Activated naive CD8-positive, alpha-beta T cell treated with anti-CD3 and anti-CD28 coated beads, Interleukin-2, amount 10 ng/mL, durations not matched to agents 7 days and 5 days (primary cell): ENCODE data around the gene IER5. TPM values are rescaled to one million over a fixed set of nuclear protein-coding genes. Genes with fewer than 3 reads are reported as not detected.

ENCODE experiments used
- ATAC-seq: fragments of 150-1000 bp; cut with Tn5 transposase; one replicate; pipeline ENCODE4 v1.10.0; 2021; ENCODE audit warnings: low read depth, moderate library complexity
- POLR2A ChIA-PET: fragments of 350-600 bp; sonication (Branson Sonifier 250); formaldehyde crosslinking; loops from one replicate; lab custom pipeline; 2021; ENCODE audit warnings: antibody characterized with exemption; lab: Charles Lee
- DNase-seq: peaks from one replicate; pipeline ENCODE4 v3.0.0; 2021
- H3K27ac Mint-ChIP-seq: one replicate; pipeline ENCODE4 v1.8.0; 2022; ENCODE audit warnings: mild to moderate bottlenecking, mixed read lengths
- H3K27me3 Mint-ChIP-seq: one replicate; pipeline ENCODE4 v1.8.0; 2022; ENCODE audit warnings: mild to moderate bottlenecking, moderate library complexity, mixed read lengths
- H3K36me3 Mint-ChIP-seq: one replicate; pipeline ENCODE4 v1.8.0; 2021; ENCODE audit warnings: mild to moderate bottlenecking, mixed read lengths
- H3K4me1 Mint-ChIP-seq: one replicate; pipeline ENCODE4 v1.8.0; 2021; ENCODE audit warnings: mixed read lengths
- H3K4me3 Mint-ChIP-seq: one replicate; pipeline ENCODE4 v1.8.0; 2022; ENCODE audit warnings: mild to moderate bottlenecking, moderate library complexity, mixed read lengths
- H3K9me3 Mint-ChIP-seq: one replicate; pipeline ENCODE4 v1.8.0; 2021; ENCODE audit warnings: mixed read lengths
- total RNA-seq, 2 experiments: library from RNA; stranded (reverse); gene quantifications; one replicate each; pipeline ENCODE4 v1.2.3, GENCODE V29; 2021

The IER5 gene
- total RNA-seq, 2 experiments from 2014 or later, result 36.6 to 36.8 TPM

- no peak overlapping the region for H3K27ac Mint-ChIP-seq
- no peaks in the 10 kb centered on the region for H3K9me3 Mint-ChIP-seq
- POLR2A ChIA-PET, result interaction anchor here (1.4 to 11.4 kb wide), 3 partner anchors 9 to 57 kb away, joined by 7 to 244 read pairs (median 175); no protein-coding TSS in a partner anchor
- DNase-seq, result no peak
- no peaks in the 10 kb centered on the region for H3K27me3 Mint-ChIP-seq
- peaks cover 47% of the 10 kb centered on the region for H3K4me1 Mint-ChIP-seq
- peaks cover 46% of the 10 kb centered on the region for H3K36me3 Mint-ChIP-seq
- no peak for ATAC-seq
- H3K4me3 Mint-ChIP-seq, result peak overlapping the region; percentile 64
Measured at GRCh38 chr1:181092883-181093458, 4.5 kb downstream of the IER5 start.

DNA sequence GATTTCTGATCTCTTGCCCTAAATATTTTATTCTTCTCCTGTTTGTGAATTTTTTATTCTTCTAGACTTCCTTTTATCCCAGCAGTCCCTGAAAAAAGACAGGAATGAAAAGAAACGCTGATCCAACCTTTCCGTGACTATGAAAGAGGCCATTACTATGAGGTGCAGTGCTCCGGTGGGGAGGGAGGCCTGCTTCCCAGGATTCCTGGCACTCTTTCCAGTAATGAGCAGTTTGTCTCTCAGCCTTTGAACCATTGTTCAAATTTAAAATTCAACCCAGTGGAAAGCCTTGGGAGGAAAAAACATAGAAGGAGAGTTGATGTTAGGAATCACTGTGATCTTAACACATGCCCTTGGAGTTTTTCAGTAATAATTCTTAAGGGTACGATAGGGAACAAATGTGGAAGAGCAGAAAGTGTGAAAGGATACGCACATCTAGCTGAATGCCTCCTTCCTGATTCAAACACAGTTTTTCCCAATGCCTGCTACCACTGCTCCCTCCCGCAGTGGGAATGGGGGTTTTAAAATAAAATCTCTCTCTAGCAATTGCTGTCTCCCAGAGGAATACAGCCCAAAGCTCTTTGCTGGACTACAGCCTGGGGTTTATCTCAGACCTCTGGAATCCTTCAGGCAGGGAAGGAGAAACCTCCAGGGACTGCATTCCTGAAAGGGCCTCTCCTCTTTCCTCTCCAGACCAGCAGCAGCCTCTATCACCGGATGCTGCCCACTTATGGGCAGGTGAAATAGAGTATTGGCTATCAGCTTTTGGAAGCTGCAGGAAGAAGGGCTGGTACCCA, 6.1 kb downstream of the IER5 start:
- Mint-ChIP-seq H3K4me3 (no peak overlapping the region), H3K27me3 (no peaks in the 10 kb centered on the region), H3K4me1 (peaks cover 62% of the 10 kb centered on the region), H3K27ac (no peak overlapping the region), H3K9me3 (no peaks in the 10 kb centered on the region), H3K36me3 (peaks cover 42% of the 10 kb centered on the region)
- ATAC-seq (no peak), DNase-seq (no peak)
- POLR2A ChIA-PET, result interaction anchor here (11.4 kb wide), 1 partner anchor 8 kb away, joined by 244 read pairs; no protein-coding TSS in a partner anchor

DNA sequence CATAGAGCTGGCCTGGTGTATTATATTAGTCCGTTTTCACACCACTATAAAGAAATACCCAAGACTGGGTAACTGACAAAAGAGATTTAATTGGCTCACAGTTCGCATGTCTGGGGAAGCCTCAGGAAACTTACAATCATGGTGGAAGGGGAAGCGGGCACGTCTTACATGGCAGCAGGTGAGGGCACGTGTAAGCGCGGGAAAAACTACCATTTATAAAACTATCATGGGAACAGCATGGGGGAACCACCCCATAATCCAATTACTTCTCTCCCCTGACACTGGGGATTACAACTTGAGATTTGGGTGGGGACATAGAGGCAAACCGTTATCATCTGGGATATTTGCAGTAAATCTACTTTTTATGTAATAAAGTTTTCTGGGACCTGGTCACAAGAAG, 6.8 kb downstream of the IER5 start:
- ATAC-seq (no peak), DNase-seq (no peak)
- H3K27me3 Mint-ChIP-seq, result no peaks in the 10 kb centered on the region
- no peak overlapping the region for H3K27ac Mint-ChIP-seq
- peaks cover 37% of the 10 kb centered on the region for H3K36me3 Mint-ChIP-seq
- H3K4me1 Mint-ChIP-seq, result peaks cover 68% of the 10 kb centered on the region
- no peaks in the 10 kb centered on the region for H3K9me3 Mint-ChIP-seq
- POLR2A ChIA-PET, result interaction anchor here (1.7 kb wide), 1 partner anchor 46 kb away, joined by 7 read pairs; no protein-coding TSS in a partner anchor
- no peak overlapping the region for H3K4me3 Mint-ChIP-seq

DNA sequence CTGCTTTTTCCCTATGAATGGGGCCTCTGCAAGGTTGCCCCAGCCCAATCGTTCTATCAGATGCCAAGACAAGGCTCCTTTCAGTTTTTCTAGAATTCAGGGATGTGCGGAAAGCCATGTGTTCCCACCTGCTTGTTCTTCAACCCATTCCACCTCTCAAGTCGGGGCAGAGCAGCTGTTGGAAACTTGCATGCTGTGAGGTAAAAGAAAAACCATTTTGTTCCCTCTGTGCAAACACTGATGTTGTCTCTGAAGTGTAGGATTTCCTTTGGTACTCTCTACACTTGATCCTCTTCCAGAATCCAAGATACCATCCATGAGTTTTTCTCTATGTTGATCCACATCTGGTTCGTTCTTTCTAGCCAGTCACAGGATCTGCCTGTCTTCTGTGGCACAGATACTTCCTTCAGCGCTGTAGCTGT, 7.3 kb downstream of the IER5 start:
- Mint-ChIP-seq H3K4me1 (peaks cover 71% of the 10 kb centered on the region), H3K36me3 (peaks cover 35% of the 10 kb centered on the region), H3K27me3 (no peaks in the 10 kb centered on the region), H3K4me3 (no peak overlapping the region), H3K27ac (no peak overlapping the region), H3K9me3 (no peaks in the 10 kb centered on the region)
- DNase-seq, result no peak
- no peak for ATAC-seq
- POLR2A ChIA-PET, result interaction anchor here (1.7 kb wide), 2 partner anchors 9 to 45 kb away, joined by 7 read pairs; no protein-coding TSS in a partner anchor

DNA sequence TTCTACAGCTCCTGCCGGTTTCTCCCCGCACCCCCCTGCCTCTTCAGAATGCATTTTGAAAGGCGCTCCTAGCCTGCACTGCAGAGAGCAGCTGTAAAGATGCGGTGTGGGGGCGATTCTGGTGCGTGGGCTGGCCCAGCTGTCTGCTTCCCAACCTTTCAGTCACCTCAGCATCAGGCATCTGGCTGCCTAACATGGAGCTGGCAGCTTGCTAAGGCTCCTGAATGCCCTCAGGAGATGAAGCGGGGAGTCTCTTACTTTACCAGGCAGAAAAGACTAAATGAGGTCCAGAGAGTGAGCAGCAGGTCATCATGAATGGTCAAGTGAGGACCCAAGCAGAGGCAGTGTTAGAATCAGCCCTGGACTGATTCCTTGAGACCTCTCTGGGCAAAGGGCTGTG, 8.7 kb downstream of the IER5 start:
- no peak overlapping the region for H3K4me3 Mint-ChIP-seq
- POLR2A ChIA-PET, result interaction anchor here (1.7 to 12.2 kb wide), 3 partner anchors 8 to 38 kb away, joined by 7 to 244 read pairs (median 12); partner anchors contain the start of gene IER5
- H3K9me3 Mint-ChIP-seq, result no peaks in the 10 kb centered on the region

GRCh38 chr1:181099152-181100014, 10.9 kb downstream of the IER5 start:
- Mint-ChIP-seq H3K27me3 (no peaks in the 10 kb centered on the region), H3K4me1 (peaks cover 79% of the 10 kb centered on the region), H3K36me3 (peaks cover 13% of the 10 kb centered on the region), H3K4me3 (peak overlapping the region; percentile 45), H3K9me3 (no peaks in the 10 kb centered on the region), H3K27ac (peak overlapping the region; percentile 89)
- POLR2A ChIA-PET, result interaction anchor here (1.2 to 12.2 kb wide), 2 partner anchors 11 to 77 kb away, joined by 3 to 244 read pairs; partner anchors contain the start of gene IER5
- peak; percentile 56 for ATAC-seq
- no peak for DNase-seq

More for the DNA sequence above, 8.7 kb downstream of the IER5 start:
- ATAC-seq, result no peak
- H3K4me1 Mint-ChIP-seq, result peaks cover 71% of the 10 kb centered on the region
- H3K27me3 Mint-ChIP-seq, result no peaks in the 10 kb centered on the region
- H3K36me3 Mint-ChIP-seq, result peaks cover 22% of the 10 kb centered on the region
- DNase-seq, result peak; percentile 19
- H3K27ac Mint-ChIP-seq, result peak overlapping the region; percentile 48

- Mint-ChIP-seq H3K4me3 (peak overlapping the region; percentile 45), H3K9me3 (no peaks in the 10 kb centered on the region), H3K27me3 (no peaks in the 10 kb centered on the region), H3K27ac (peak overlapping the region; percentile 89), H3K4me1 (peaks cover 78% of the 10 kb centered on the region), H3K36me3 (peaks cover 6% of the 10 kb centered on the region)
- no peak for DNase-seq
- POLR2A ChIA-PET, result interaction anchor here (0.8 to 12.2 kb wide), 3 partner anchors 11 to 78 kb away, joined by 3 to 244 read pairs (median 4); partner anchors contain the start of gene IER5
- no peak for ATAC-seq
Measured at GRCh38 chr1:181100015-181100905, 11.8 kb downstream of the IER5 start.

DNA sequence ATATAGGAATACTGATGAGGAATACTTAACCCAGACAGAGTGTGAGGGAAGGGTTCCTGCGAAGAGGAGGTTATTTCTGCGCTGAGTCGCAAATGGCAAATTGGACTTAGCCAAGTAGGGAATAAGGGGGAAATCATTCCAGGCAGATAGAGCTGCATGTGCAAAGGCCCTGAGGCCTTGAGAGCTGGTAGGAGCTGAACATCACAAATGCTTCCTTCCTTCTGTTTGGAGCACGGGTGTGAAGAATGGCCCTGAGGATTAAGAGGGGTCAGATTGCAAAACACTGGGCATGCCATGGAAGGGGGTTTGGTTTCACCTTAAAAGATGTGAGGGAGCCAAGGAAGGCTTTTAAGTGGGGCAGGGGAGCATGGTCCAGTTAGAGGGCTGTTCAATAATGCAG, 12.4 kb downstream of the IER5 start:
- Mint-ChIP-seq H3K4me1 (peaks cover 76% of the 10 kb centered on the region), H3K36me3 (peaks cover 4% of the 10 kb centered on the region), H3K4me3 (no peak overlapping the region), H3K27ac (peak overlapping the region; percentile 89), H3K9me3 (no peaks in the 10 kb centered on the region), H3K27me3 (no peaks in the 10 kb centered on the region)
- ATAC-seq, result no peak
- POLR2A ChIA-PET, result interaction anchor here (1.2 to 12.2 kb wide), 2 partner anchors 12 to 79 kb away, joined by 3 to 244 read pairs; partner anchors contain the start of gene IER5
- no peak for DNase-seq

DNA sequence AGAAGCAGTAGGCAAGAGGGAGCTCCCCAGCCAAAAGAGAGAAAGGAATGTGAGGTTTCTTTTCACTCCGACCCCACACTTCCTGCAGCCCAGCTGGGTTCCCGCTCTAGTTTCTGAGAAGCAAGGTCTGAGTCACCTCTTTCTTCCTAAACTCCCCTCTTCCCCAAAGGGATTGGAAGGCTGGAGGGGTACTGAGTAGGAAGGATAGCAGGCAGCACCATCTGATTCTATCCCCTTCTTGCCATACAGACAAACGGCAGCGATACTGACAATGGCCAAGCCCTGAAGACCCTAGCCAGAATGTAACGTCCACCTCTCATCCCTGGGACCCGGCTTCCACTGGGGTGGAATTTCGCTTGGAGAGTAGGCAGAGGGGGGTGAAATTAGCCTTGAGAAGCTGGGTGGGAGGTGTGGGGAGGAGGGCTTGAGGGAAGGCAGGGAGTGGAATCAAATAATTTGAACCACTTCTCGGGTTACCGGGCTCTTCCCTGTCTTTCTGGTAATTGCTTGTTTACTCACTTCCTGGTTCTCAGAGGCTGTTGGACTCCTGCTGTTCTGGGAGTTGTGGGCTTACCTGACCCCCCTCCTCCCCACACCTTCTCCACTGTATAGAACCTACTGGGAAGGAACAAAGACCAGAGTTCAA, 13.2 kb downstream of the IER5 start:
- no peak for DNase-seq
- Mint-ChIP-seq H3K4me3 (no peak overlapping the region), H3K9me3 (no peaks in the 10 kb centered on the region), H3K4me1 (peaks cover 75% of the 10 kb centered on the region), H3K36me3 (no peaks in the 10 kb centered on the region), H3K27ac (no peak overlapping the region), H3K27me3 (peaks cover 7% of the 10 kb centered on the region)
- no peak for ATAC-seq
- POLR2A ChIA-PET, result interaction anchor here (12.2 kb wide), 1 partner anchor 13 kb away, joined by 244 read pairs; the partner anchor contains the start of gene IER5

GRCh38 chr1:181102841-181103240, 14.3 kb downstream of the IER5 start:
- no peak for DNase-seq
- H3K4me3 Mint-ChIP-seq, result no peak overlapping the region
- peaks cover 76% of the 10 kb centered on the region for H3K4me1 Mint-ChIP-seq
- POLR2A ChIA-PET, result interaction anchor here (2.9 to 12.2 kb wide), 3 partner anchors 14 to 38 kb away, joined by 26 to 244 read pairs (median 31); partner anchors contain the start of gene IER5
- H3K36me3 Mint-ChIP-seq, result no peaks in the 10 kb centered on the region
- no peaks in the 10 kb centered on the region for H3K9me3 Mint-ChIP-seq
- H3K27me3 Mint-ChIP-seq, result peaks cover 17% of the 10 kb centered on the region
- ATAC-seq, result no peak
- H3K27ac Mint-ChIP-seq, result no peak overlapping the region

DNA sequence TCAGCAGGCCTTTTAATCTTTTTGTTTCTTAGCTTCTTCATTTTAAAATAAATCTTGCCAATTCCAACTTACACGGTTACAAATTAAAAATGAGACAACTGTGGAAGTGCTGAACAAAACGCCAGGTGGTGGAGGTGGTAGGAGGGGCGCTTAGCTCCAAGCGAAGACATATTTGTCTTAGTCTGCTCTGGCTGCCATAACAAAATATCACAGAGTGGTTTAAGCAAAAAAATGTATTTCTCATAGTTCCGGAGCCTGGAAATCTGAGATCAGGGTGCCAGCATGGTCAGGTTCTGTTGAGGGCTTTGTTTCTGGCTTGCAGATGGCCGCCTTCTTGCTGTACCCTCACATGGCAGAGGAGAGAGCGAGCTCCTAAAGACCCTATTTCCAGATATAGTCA, 14.9 kb downstream of the IER5 start:
- ATAC-seq (no peak), DNase-seq (no peak)
- no peaks in the 10 kb centered on the region for H3K36me3 Mint-ChIP-seq
- H3K27ac Mint-ChIP-seq, result no peak overlapping the region
- H3K9me3 Mint-ChIP-seq, result no peaks in the 10 kb centered on the region
- H3K27me3 Mint-ChIP-seq, result peaks cover 23% of the 10 kb centered on the region
- POLR2A ChIA-PET, result interaction anchor here (0.7 to 12.2 kb wide), 4 partner anchors 13 to 38 kb away, joined by 3 to 244 read pairs (median 28); partner anchors contain the start of gene IER5
- no peak overlapping the region for H3K4me3 Mint-ChIP-seq
- H3K4me1 Mint-ChIP-seq, result peaks cover 72% of the 10 kb centered on the region
